Effector CD4-positive, alpha-beta T cell (primary cell): ENCODE results near the gene ATRAID.
"Not testable (repeated sequence)": the region's sequence is repeated elsewhere in the genome, so short reads cannot be mapped to it uniquely, and the experiment has no call there.

Experiments used
- DNase-seq: peaks from one replicate; pipeline ENCODE4 v3.0.0-alpha.2; 2020
- total RNA-seq: gene quantifications from one replicate; lab custom pipeline; 2026; lab: John Stamatoyannopoulos, UW

ATRAID gene, protein sequence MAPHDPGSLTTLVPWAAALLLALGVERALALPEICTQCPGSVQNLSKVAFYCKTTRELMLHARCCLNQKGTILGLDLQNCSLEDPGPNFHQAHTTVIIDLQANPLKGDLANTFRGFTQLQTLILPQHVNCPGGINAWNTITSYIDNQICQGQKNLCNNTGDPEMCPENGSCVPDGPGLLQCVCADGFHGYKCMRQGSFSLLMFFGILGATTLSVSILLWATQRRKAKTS
- total RNA-seq, result 32.8 reads per million, percentile 58 among the genes with 10 or more reads in this experiment

DNA sequence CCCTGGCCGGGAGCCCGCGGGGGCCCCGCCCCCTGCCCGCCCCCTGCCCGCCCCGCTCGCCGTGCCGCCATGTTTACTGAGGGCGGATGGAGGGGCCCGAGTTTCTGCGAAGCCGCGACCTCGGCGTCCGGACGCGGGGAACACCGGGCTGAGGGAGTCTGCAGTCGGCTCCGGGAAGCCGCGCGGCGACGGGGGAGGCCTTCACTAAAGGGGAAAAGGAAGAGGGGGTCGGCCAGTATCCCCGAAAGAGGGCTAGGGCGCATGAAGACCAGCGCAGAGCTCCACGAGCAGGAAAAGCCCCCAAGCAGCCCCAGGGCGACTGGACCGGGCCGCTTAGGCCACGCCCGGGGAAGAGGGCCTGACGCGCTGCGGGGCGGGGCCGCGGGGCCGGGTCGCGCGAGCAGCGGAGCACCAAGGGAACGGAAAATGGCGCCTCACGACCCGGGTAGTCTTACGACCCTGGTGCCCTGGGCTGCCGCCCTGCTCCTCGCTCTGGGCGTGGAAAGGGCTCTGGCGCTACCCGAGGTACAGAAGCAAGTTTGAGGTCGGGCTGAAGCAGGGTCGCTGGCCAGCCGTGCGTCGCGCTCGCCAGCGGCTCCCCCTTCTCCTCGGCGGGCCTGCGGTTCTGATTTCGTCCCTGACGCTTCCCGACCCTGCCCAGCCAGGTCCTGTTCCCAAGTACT, at the start of gene ATRAID, which contains the start of gene SLC5A6:
TSS of gene ATRAID (plus strand) at position 99 of the 683 bp plus-strand sequence. CDS start at position 427, 328 bp downstream.
TSS of gene SLC5A6 (minus strand) at position 326 of the 683 bp plus-strand sequence. CDS start 4,618 bp downstream, outside the sequence.
- DNase-seq, result peak; percentile 82

DNA sequence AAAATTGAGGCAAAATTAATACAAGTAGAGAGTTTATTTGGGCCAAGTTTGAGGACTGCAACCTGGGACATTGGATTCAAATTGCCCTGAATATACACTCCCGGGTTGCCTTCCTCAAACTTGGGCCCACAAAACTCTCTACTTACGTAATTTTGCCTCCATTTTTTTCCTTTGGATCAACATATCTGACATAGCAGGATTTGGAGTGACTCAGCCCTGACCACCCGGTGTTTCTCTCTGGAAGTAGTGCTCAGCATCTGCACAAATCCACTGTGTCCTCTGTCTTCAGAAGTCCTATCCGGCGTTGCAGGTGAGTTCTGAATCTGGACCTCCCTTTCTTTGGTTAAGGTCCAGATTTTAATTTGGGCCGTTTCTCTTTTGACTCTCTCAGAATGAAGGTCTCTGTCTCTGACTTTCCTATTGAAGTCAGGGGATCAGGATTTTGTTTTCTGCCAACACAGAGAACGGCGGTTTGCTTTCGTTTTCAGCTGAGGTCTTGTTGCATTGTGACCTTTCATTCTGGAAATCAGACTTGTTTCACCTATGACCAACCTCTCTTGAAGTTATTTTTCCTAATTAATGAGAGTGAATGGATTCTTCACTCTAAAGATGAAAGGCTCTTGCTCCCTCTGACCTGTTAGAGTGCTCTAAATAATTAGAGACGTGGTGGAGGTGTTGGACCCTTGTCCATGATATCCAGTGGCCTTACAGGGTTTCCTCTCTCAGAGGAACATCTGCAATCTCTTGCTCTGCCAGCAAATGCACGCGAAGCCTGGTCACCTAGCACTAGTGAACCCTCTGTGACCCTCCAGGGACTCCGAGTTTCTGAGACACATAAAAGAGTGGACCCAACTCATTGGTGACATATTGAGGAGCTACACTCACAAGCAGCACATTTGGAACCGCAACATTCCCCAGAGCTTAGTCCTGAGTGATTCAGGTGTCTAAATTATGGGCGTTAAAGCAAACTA, 49.4 kb upstream of the ATRAID start:
- DNase-seq, result no peak

DNA sequence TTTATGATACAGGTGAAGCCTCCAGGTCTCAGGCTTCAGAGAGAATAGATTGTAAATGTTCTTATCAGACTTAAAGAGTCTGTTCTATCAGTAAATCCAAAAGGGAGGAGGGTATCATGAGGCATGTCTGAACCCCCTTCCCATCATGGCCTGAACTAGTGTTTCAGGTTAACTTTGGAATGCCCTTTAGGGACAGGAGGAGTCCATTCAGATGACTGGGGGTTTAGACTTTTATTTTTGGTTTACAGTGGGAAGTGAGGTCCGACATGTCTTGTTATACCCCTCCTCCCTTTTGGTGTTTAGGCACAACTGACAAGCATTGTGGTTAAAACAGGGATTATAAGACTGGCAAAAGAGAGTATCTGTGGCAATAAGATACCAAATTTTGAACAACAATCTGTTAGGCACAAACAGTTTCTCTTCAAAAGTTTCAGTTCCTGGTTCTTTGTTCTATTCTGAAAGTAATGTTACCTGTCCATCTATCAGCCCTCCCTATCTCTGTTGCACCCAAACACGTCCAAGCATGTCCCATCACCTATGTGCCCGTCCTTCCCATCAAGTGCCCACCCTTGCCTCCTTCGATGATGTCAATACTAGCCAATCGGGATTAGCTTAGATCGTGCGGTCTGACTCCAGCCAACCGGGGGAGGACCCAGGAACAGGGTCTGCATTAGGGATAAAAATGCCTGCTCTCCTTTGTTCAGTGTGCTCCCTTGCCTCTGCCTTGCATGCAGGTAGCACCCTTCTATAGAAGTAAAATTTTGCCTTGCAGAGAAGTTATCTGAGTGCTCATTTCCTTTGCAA, 46.7 kb upstream of the ATRAID start:
- DNase-seq, result no peak

DNA sequence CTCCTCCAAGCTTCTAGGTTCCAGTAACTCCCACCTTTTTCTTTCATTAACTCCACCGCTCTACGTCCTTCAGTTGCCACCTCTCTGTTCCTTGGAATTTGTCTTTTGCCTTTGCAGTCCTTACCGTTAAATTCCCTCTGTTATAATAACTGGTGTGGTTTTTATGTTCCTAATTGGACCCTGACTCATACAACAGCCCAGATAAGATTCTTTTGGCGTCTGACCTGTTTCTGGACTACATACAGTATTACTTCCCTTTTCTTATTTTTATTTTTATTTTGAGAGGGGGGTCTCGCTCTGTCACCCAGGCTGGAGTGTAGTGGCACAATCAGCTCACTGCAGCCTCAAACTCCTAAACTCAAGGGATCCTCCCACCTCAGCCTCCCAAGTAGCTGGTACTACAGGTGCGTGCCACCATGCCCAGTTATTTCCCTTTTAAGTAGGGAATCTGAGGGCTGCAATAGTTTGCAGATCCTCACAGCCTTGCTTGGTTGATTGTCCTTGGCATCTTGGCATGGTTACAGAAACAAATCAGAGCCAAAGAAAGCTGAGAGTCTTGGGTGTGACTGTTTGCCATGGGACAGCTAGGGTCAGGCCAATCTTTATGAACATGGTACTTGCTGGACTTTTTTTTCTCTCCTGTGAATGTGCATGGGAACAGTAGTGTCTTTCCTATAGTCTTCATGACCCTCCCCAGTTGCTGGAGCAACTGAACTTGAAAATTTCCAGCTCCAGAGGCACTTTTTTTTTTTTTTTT, 41.1 kb upstream of the ATRAID start:
- DNase-seq, result no peak

DNA sequence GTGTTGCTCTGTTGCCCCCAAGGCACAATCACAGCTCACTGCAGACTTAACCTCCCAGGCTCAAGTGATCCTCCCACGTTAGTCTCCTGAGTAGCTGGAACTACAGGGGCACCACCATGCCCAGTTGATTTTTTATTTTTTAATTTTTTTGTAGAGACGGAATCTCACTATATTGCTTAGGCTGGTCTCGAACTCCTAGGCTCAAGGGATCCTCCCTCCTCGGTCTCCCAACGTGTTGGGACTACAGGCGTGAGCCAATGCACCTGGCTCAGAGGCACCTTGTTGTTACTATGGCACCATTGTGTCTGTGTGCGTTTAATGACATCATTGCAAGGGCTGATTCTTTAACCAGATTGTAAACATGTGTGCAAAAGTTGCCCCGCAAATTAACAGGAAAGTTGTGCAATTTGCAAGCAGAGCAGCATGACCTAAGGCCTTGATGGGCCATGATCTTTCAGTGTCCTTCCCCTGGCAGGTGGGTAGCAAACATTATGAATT, 40.4 kb upstream of the ATRAID start:
- DNase-seq, result no peak

DNA sequence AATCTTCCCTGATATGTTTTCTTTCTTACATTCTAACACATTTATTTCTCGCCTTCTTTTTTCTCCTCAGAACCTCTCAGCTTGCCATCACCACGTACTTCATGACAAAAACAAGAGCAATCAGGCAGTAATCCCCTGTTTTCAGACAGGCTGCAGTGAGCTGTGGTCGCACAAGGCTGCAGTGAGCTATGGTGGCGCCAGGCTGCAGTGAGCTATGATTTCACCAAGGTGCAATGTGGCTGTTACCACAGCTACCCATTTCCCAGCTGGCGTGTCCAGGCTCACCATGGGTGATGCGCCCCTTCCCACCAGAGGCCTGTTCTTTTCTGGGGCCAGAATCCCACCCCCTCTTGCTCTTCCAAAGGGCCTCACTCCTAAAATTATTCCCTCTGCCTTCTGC, 37.2 kb upstream of the ATRAID start:
- DNase-seq, result no peak

DNA sequence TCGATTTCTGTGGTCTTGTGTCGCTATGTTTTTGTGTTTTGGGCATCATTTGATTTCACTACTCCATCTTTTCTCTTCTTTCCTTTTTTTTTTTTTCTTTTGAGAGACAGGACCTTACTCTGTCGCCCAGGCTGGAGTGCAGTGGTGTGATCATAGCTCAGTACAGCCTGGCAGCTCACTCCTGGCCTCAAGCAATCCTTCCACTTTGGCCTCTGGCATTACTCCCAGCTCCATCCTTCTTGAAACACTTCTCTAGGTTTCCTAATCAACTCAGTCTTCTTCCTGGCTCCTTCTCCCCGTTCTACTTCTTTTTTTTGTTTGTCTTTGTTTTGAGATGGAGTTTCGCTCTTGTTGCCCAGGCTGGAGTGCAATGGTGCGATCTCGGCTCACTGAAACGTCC, 36.5 kb upstream of the ATRAID start:
- DNase-seq, result no peak

DNA sequence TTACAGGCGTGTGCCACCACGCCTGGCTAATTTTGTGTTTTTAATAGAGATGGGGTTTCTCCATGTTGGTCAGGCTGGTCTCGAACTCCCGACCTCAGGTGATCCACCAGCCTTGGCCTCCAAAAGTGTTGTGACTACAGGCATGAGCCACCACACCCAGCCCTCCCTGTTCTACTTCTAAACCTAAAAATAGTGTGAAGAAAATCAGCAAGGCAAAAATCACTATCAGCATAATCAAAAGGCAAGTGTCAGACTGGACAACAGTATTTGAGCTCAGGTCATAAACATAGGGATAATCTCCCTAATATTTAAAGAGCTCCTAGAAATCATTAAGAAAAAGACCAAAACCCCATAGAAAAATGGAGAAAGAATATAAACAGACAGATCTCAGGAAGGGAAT, 36.1 kb upstream of the ATRAID start:
- DNase-seq, result not testable (repeated sequence)

DNA sequence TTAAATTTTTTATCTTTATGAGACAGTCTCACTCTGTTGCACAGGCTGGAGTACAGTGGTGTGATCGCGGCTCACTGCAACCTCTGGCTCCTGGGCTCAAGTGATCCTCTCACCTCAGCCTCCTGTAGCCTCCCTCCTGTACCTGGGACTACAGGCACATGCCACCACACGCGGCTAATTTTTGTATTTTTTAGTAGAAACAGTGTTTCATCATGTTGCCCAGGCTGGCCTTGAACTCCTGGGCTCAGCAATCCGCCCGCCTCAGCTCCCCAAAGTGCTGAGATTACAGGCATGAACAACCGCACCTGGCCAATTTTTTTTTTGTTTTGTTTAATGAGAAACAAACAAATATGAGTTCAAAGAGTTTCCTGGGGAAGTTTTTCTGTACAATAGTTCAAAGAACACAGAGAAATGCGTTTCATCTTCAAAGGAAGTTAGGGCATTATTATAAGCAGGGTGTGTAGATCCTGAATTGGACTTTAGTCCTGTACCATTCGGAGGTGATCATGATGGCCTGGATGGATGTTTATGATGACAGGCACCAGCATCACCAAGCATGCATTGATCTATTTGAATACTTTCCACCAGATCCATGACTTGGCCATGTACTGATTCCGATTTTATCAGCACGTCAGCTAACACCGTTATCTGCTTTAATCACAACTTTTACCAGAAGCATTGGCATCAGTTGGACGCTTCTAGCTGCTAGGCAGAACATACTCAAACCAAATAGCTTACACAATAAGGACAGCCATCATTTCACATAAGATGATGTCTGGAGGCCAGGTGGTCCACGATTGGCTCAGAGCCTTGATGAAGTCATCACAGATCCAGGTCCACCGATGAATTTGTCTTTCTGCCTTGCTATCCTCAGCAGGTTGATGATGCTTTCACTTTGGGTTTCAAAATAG, 34.1 kb upstream of the ATRAID start:
- DNase-seq, result no peak

DNA sequence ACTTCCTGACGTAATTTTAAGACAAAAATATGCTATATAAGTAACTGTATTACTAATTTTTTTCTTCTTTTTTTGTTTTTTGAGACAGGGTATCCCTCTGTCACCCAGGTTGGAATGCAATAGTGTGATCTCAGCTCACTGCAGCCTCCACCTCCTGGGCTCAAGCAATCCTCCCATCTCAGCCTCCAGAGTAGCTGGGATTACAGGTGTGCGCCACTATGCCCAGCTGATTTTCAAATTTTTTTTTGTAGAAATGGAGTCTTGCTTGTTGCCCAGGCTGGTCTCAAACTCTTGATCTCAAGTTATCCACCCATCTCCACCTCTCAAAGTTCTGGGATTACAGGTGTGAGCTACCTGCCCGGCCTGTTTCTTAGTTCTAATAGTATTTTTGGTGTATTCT, 33.4 kb upstream of the ATRAID start:
- DNase-seq, result no peak

DNA sequence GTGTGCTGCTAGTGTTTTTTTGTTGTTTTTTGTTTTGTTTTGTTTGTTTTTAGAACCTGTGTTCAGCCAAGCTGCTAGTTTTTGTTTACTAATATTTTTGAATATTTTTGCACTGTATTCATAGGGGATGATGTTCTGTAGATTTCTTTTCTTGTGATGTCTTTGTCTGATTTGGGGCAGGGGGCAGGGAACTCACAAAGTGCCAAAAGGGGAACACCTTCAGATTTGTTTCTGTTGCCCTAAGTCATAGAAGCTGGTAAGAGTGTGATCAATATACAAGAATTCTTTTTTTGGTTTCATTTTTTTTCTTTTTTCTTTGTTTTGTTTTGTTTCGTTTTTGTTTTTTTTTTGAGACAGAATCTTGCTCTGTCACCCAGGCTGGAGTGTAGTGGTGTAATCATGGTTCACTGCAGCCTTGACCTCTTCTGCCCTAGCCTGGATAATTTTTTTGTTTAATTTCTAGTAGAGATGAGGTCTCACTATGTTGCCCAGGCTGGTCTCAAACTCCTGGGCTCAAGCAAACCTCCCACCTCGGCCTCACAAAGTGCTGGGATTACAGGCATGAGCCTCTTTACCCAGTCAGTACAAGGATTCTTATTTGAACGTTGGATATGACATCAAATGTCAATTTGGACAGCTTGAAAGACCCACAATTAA, 32.4 kb upstream of the ATRAID start:
- DNase-seq, result no peak

DNA sequence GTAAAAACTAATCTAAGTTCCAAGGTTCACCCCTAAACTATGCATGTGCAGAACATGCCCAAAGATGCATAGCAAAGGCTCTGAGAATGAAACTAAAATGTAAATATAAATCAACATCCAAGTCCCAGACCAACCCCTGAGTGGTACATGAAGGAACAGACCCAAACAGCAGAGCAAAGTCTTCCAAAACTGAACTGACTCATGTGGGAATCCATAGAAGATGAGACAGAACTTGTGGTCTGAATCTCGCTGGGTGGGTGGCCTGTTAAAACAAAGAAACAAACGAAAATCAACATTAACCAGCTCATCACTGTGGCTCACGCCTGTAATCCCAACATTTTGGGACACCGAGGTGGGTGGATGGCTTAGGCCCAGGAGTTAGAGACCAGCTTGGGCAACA, 29.5 kb upstream of the ATRAID start:
- DNase-seq, result no peak

DNA sequence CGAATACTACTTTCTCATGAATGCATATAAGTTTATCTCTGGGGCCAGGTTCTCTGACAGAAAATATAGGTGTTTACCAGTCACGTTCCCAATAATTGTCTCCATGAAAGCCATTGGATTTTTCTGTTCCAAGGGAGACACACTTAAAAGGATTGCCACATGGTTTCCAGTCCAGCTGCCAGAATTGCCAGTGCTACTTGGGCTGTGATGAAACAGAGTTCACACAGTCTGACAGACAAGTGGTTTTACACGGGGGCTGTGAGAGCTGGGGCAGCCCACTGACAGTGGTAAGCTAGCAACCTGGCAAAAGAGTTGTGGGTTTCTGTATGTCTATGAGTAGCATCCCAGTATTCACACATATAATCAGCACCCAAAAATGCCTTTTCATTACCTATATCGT, 27.7 kb upstream of the ATRAID start:
- no peak for DNase-seq

DNA sequence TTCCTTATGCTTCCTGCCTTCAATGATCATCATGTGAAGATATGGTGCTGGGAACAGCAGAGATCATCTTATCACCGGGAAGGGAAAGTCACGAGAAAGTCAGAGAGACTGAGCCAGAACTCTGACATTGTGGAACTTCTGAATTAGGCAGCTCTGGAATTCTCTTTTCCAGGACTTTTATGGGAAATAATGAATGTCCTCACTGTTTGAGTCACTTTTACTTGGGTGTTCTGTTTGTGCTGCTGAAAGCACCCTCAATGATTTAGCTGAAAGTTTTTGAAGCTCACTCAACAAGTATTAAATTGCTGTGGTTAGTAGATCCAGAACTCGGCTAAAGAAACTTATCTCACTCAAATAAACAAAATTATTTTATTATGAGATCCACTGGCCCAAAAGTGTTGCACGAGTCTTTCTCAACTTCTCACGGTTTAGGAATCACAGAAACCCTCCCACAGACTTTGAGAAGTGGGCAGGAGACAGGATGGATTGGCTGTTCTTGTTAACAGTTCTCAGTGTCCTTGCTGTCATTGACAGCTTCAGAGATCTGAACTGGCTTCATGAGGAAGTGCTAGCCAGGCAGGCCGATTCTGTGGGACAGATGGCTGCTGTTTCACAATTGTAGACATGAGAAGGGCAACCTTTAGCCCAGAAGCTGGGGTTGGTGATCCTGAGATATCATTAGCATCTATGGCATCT, 26.4 kb upstream of the ATRAID start:
- DNase-seq, result no peak

DNA sequence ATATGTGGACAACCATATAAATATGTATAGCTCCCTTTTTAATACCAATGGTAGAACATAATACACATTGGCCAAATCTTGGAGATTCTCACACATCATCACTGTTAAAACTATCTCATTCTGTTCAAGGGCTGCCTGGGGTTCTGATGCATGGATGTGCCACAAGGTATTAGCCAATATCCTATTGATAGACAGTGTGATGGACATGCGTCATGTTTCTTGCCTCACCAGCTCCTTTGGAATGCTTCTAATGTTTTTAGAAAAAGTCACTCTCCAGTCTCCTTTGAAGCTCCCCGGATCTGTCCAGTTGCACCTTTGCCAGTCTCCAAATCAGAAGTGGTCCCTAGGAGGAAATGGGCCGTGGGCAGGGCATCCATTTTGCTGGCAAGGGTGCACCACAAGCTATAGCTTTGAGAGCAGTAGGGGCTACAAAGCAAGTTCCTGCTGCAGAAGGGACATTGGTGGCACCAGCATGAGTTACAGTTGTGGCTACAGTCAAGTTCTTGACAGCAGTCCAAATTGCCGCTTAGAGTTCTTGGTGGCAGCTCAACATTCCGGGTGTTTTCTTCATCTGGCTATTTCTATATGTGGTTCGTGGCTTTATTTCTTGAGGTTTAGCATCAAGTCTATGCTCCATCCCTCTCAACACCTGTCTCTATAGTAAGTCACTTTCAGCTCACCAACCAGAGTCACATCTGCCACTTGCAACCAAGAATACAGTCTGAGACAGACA, 25.1 kb upstream of the ATRAID start:
- DNase-seq, result no peak

DNA sequence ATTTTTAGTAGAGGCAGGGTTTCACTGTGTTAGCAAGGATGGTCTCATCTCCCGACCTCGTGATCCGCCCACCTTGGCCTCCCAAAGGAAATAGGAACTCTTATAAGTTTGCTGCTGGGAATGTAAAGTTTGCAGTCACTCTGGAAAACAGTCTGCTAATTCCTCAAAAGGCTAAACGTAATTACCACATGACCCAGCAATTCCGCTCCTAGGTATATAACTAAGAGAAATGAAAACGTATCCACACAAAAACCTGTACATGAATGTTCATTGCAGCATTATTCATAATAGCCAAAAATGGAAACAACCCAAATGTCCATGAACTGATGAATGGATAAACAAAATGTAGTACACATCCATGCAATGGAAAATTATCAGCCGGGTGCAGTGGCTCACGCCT, 21.9 kb upstream of the ATRAID start:
- no peak for DNase-seq

DNA sequence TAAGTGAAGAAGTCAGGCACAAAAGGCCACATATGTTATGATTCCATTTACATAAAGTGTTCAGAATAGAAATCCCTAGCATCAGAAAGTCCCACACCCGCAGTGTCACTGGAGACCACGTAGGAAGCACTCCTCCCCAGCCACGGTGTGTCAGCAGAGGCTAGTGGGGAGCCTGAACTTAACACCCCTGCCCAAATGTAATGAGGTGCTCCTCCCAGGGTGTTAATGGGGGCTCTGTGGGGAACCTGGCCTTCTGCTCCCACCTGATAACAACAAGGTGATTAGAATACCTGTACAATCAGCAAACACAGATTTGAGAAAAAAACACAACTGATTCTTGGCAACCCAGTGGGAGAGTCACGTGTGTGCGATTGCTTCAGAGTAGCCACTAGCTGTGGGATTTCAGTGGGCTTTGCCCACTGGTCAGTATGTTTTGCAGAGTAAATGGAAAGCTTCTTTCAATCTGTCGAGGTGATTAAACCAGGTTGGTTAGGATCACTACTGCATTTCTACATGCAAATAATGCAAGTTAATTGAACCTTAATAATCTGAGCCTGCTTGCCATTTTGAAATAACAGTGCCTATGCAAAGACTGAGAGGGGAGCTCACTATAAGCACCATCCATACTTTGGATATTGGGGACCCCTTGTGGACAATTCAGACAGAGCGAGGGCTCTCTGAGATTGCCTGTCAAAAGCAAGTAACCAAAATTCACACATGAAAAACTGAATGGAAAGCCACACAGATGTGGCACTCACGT, 20.6 kb upstream of the ATRAID start:
- peak; percentile 27 for DNase-seq
